ENCODE results near the gene CLCN2. TPM values are rescaled to one million over a fixed set of nuclear protein-coding genes. Genes with fewer than 3 reads are reported as not detected.

Gene CLCN2
- total and polyA plus RNA-seq, 11 donors, result 1.2 to 3.6 (median 2.0) TPM

GRCh38 chr3:184314700-184315542, 46.5 kb downstream of the CLCN2 start:
- DNase-seq (peak; percentile 89 to 94 (median 92)), ATAC-seq (peak; percentile 50 to 87 (median 81))
- Histone ChIP-seq H3K36me3 (peaks cover 0 to 31% (median 20%) of the 10 kb centered on the region in 9 donors), H3K9me3 (no peaks in the 10 kb centered on the region), H3K27me3 (no peaks in the 10 kb centered on the region), H3K4me1 (peaks cover 0 to 48% (median 43%) of the 10 kb centered on the region in 12 donors), H3K27ac (peak overlapping the region; percentile 89 to 99 (median 96)), H3K4me3 (peak overlapping the region; percentile 46 to 92 (median 88))
- TF ChIP-seq CTCF (IDR thresholded peaks at IDR 0.05) (no peak), POLR2A (IDR thresholded peaks at IDR 0.05) (peak in 1 of 2 donors; percentile 49)
- intact Hi-C loops (cut with DNase I), result loop anchor here in 6 of 10 donors (1.0 to 10.0 kb wide), 7 partner anchors 16 to 140 kb away; partner anchors contain the start of genes FAM131A (in 3 of the 6), ABCF3 (in 2 of the 6), PSMD2 (in 2 of the 6) and AP2M1 (in 1 of the 6)
- WGBS, 4 donors, result 0 to 2% (median 1%) methylated on average over 36 to 89 of the region's 89 CpGs

GRCh38 chr3:184314363-184314699, 47.1 kb downstream of the CLCN2 start, which contains the start of gene EIF4G1:
TSS of gene EIF4G1 (plus strand) at chr3:184314606. CDS start at chr3:184315797, 1,191 bp downstream.
- Histone ChIP-seq H3K4me1 (peaks cover 0 to 43% (median 37%) of the 10 kb centered on the region in 12 donors), H3K27ac (peak within 1 kb of the TSS; percentile 89 to 99 (median 96)), H3K36me3 (peaks cover 0 to 28% (median 22%) of the 10 kb centered on the region in 9 donors), H3K27me3 (no peaks in the 10 kb centered on the region), H3K4me3 (peak within 1 kb of the TSS; percentile 46 to 92 (median 88)), H3K9me3 (no peaks in the 10 kb centered on the region)
- intact Hi-C loops (cut with DNase I), result loop anchor here in 6 of 10 donors (1.0 to 10.0 kb wide), 6 partner anchors 15 to 140 kb away; partner anchors contain the start of genes FAM131A (in 3 of the 6), ABCF3 (in 2 of the 6), PSMD2 (in 2 of the 6) and AP2M1 (in 1 of the 6)
- DNase-seq (peak; percentile 96 to 98 (median 96)), ATAC-seq (peak; percentile 79 to 91 (median 86))
- WGBS, 4 donors, result 0% methylated on average over 16 to 40 of the region's 40 CpGs
- TF ChIP-seq POLR2A (IDR thresholded peaks at IDR 0.05), result peak in 1 of 2 donors; percentile 31
- no peak for TF ChIP-seq CTCF (IDR thresholded peaks at IDR 0.05)

GRCh38 chr3:184311633-184312032, 49.8 kb downstream of the CLCN2 start:
- DNase-seq, result no peak
- Histone ChIP-seq H3K4me3 (no peak overlapping the region), H3K36me3 (peaks cover 0 to 32% (median 28%) of the 10 kb centered on the region in 9 donors), H3K9me3 (no peaks in the 10 kb centered on the region), H3K27me3 (no peaks in the 10 kb centered on the region), H3K4me1 (peaks cover 0 to 17% (median 11%) of the 10 kb centered on the region in 12 donors), H3K27ac (no peak overlapping the region)
- TF ChIP-seq CTCF (IDR thresholded peaks at IDR 0.05) (no peak), POLR2A (IDR thresholded peaks at IDR 0.05) (no peak)
- ATAC-seq, result no peak
- intact Hi-C loops (cut with DNase I), result loop anchor here in 3 of 10 donors (10.0 kb wide), 3 partner anchors 53 to 137 kb away; partner anchors contain the start of genes ABCF3 (in 2 of the 3), AP2M1 (in 1 of the 3), CLCN2 (in 1 of the 3) and POLR2H (in 1 of the 3)

GRCh38 chr3:184308744-184309143, 52.7 kb downstream of the CLCN2 start:
- no peak for ATAC-seq
- H3K9me3 ChIP-seq, result no peaks in the 10 kb centered on the region
- 63 to 74% (median 67%) methylated on average over 7 of the region's 7 CpGs for WGBS, 4 donors
- H3K4me3 ChIP-seq, result no peak overlapping the region
- no peak overlapping the region for H3K27ac ChIP-seq
- DNase-seq, result peak in 2 of 5 donors; percentile 3 to 13
- no peaks in the 10 kb centered on the region for H3K27me3 ChIP-seq
- H3K36me3 ChIP-seq, result peaks cover 2 to 61% (median 55%) of the 10 kb centered on the region in 9 donors
- TF ChIP-seq CTCF (IDR thresholded peaks at IDR 0.05), result no peak
- TF ChIP-seq POLR2A (IDR thresholded peaks at IDR 0.05), result no peak
- intact Hi-C loops (cut with DNase I), result loop anchor here in 1 of 10 donors (5.0 kb wide), 1 partner anchor 49 kb away; no protein-coding TSS in a partner anchor
- peaks cover 0 to 2% (median 0%) of the 10 kb centered on the region in 12 donors for H3K4me1 ChIP-seq
